ENCODE data around the gene TBC1D8B. TPM values are rescaled to one million over a fixed set of nuclear protein-coding genes. Genes with fewer than 3 reads are reported as not detected.
A peak's percentile ranks its signal among the peaks of the same experiment; 100 is the strongest.

Gene TBC1D8B
- total RNA-seq, 1 experiment from 2014 or later = 1.7 TPM

DNA sequence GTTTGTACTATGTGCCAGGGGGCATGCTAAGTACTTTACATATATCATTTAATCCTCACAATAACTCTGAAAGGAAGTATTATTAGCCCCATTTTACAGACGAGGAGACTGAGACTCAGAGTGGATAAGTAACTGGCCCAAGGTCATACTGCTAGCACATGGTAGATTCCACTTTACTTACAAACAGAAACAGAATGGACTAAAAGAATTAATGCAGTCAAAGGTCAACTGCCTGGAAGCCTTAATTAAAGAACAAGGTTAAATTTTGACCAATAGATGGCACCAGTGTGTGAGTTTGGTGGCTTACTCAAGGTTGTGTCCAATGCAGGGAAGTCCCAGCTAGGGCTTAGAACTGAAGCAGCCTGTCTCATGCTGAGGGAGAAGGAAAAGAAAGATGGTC lies 96.0 kb downstream of the TBC1D8B start:
- peak; percentile 44 for DNase-seq (ENCODE audit: low read depth)

- DNase-seq (ENCODE audit: low read depth) = no peak
These were observed 96.8 kb downstream of the TBC1D8B start for GRCh38 chrX:106899276-106899675.

GRCh38 chrX:106899841-106900240 lies 97.4 kb downstream of the TBC1D8B start:
- DNase-seq (ENCODE audit: low read depth) = no peak

- no peak for DNase-seq (ENCODE audit: low read depth)
These were observed 98.9 kb downstream of the TBC1D8B start for GRCh38 chrX:106901341-106901740.

DNA sequence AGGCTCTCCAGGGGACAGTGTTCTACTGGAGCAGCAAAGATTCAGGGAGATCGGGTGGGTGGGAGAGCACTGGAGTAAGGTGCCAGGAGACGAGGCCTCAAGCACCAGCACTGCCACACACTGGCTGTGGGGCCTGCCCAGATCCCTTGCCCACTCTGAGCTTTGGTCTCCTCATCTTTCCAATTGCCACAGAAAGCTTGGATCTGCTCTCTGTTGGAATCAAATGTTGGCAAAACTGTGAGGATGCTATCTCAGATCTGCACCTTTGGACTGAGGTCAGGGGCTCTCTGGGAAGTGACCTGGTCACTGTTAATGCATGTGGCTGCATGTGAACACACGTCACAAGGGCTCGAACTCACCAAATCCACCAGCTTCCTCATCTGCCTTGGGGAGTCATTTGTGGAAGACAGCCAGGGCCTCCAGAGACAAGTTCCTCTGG lies 99.3 kb downstream of the TBC1D8B start:
- no peak for DNase-seq (ENCODE audit: low read depth)

- DNase-seq (ENCODE audit: low read depth) = no peak
These were observed 100.2 kb downstream of the TBC1D8B start for GRCh38 chrX:106902684-106903083.

DNA sequence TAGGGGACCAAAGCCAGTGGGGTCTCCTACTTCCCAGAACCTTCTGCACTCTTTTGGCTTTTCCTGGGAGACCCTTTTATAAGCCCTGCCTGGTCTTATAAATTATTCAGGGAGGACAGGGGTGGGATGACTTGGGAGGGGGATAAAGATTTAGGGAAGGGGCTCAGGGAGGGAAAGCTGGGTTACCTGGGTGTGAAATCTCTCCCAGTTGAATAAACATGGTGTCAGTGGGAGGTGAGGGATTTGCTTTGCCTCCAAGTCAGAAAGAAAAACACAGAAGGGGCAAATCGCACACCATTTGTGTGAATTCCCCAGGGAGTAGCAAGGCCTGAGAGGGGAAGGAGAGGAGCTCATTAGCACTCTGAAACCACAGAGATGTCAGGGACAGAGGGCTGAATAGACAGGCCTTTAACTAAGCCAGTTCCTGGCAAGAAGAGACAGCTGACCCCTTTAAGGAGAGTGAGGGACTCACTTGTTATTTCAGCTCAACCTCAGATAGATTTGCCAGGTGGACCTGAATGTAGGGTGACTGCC lies 100.9 kb downstream of the TBC1D8B start, which contains the start of gene RIPPLY1:
Gene RIPPLY1, minus strand, starts transcription at position 51 of the 534 bp plus-strand sequence. CDS start 54 bp downstream, outside the sequence.
- DNase-seq (ENCODE audit: low read depth) = no peak

DNA sequence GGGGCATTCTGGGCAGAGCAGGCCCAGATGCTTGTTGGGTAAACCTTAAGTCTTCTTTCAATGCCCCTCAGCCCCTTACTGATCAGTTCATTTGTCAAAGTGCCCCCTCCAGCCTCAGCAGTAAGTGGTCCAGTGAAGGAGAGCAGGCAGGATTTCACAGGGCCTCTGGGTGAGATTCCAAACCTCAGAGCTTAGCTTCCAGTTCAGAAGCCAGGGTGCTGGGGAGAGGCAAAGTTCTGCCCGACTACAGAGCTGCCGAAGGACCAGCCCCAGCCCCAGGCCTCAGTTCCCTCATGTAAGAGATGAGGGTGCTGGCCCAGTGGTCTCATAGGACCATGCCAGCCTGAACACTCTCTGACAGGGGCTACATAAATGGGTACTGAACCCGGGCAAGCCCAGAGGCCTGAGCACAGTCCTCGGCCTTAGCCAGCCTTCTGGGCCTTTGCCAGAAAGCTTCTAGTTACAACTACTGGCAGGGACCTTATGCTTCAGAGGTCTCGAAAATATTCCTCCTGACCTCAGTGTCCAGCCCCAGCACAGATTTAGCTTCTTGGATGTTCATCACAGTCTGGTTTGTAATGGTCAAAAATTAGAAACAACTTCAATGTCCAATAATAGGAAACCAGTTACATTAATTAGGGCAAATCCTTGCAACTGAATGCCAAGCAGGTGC lies 101.5 kb downstream of the TBC1D8B start:
- DNase-seq (ENCODE audit: low read depth) = no peak

- DNase-seq (ENCODE audit: low read depth) = no peak
These were observed 102.7 kb downstream of the TBC1D8B start for GRCh38 chrX:106905064-106905708.

GRCh38 chrX:106906361-106906760 lies 103.9 kb downstream of the TBC1D8B start:
- no peak for DNase-seq (ENCODE audit: low read depth)

GRCh38 chrX:106912864-106913263 lies 110.4 kb downstream of the TBC1D8B start:
- DNase-seq (ENCODE audit: low read depth) = no peak

- peak; percentile 86 for DNase-seq (ENCODE audit: low read depth)
These were observed 115.5 kb downstream of the TBC1D8B start for GRCh38 chrX:106917830-106918500.

DNA sequence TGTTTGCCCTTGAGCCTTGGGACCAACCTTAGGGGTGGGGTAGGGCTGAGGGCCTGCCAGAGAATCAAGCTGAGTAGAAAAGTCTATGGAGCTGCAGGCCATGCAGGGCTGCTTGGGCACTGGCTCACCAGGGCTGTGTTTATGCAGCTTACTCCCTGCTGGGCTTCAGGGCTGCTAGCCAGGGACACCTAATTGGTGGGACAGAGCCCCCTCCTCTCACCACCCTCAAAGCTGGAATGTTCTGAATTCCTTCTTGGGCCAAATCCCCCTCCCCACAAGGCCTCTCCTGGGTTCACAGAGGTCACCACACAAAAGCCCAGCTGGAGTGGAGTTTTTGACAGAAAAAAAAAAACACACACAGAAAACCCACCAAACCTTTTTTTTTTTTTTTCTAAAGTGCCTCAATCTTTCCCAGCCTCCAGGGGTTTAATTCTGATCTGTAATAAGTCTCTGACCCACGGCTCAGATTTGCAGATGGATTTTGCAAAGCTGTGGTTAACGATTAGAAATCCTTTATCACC lies 117.5 kb downstream of the TBC1D8B start, which contains the start of gene CLDN2:
Gene CLDN2, plus strand, starts transcription at position 471 of the 521 bp plus-strand sequence. CDS start 7,827 bp downstream, outside the sequence.
- DNase-seq (ENCODE audit: low read depth) = no peak

DNA sequence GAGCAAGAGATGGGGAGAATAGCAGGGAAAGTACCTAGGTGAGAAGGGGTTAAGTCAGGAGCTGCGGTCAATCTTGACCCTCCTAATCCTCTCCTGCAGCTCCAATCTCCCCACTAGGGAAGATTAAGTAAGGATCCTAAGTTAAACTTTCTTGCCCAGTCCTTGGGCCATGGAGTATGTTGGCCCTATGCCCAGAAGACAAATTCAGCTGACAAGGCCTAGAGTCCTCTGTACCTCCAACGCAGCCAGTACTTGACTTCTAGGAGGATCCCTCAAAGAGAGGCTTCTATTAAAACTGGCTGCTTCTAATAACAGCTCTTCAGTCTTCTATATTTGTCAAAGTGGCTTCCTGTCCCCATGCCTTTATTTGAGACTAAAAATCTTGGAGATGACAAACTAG lies 119.2 kb downstream of the TBC1D8B start:
- no peak for DNase-seq (ENCODE audit: low read depth)

Other genes starting within 250 kb of the TBC1D8B start
- gene RADX, start 190.7 kb upstream of the TBC1D8B start, total RNA-seq (2014; rRNA removed; shearing (Covaris generic)) = not detected in 2 replicates
- 1.8 TPM in 2 replicates for gene RNF128, start 76.0 kb upstream of the TBC1D8B start, total RNA-seq (2014; rRNA removed; shearing (Covaris generic))
- gene RIPPLY1, start 100.7 kb downstream of the TBC1D8B start, total RNA-seq (2014; rRNA removed; shearing (Covaris generic)) = not detected in 2 replicates
- not detected in 2 replicates for gene CLDN2, start 117.7 kb downstream of the TBC1D8B start, total RNA-seq (2014; rRNA removed; shearing (Covaris generic))
- gene MORC4, start 197.5 kb downstream of the TBC1D8B start, total RNA-seq (2014; rRNA removed; shearing (Covaris generic)) = 9.9 and 15.5 TPM in 2 replicates